DMS 273 (cell line): ENCODE data around the gene DOP1A.

Source experiments
- DNase-seq: peaks from one replicate; lab custom pipeline; 2025; ENCODE audit not compliant: unreplicated experiment; lab: John Stamatoyannopoulos, UW

The DOP1A gene, protein sequence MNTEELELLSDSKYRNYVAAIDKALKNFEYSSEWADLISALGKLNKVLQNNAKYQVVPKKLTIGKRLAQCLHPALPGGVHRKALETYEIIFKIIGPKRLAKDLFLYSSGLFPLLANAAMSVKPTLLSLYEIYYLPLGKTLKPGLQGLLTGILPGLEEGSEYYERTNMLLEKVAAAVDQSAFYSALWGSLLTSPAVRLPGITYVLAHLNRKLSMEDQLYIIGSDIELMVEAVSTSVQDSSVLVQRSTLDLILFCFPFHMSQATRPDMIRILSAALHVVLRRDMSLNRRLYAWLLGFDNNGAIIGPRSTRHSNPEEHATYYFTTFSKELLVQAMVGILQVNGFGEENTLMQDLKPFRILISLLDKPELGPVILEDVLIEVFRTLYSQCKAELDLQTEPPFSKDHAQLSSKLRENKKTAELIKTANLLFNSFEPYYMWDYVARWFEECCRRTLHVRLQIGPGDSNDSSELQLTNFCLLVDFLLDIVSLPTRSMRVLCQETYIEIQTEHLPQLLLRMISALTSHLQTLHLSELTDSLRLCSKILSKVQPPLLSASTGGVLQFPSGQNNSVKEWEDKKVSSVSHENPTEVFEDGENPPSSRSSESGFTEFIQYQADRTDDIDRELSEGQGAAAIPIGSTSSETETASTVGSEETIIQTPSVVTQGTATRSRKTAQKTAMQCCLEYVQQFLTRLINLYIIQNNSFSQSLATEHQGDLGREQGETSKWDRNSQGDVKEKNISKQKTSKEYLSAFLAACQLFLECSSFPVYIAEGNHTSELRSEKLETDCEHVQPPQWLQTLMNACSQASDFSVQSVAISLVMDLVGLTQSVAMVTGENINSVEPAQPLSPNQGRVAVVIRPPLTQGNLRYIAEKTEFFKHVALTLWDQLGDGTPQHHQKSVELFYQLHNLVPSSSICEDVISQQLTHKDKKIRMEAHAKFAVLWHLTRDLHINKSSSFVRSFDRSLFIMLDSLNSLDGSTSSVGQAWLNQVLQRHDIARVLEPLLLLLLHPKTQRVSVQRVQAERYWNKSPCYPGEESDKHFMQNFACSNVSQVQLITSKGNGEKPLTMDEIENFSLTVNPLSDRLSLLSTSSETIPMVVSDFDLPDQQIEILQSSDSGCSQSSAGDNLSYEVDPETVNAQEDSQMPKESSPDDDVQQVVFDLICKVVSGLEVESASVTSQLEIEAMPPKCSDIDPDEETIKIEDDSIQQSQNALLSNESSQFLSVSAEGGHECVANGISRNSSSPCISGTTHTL (N-terminal part only)

DNA sequence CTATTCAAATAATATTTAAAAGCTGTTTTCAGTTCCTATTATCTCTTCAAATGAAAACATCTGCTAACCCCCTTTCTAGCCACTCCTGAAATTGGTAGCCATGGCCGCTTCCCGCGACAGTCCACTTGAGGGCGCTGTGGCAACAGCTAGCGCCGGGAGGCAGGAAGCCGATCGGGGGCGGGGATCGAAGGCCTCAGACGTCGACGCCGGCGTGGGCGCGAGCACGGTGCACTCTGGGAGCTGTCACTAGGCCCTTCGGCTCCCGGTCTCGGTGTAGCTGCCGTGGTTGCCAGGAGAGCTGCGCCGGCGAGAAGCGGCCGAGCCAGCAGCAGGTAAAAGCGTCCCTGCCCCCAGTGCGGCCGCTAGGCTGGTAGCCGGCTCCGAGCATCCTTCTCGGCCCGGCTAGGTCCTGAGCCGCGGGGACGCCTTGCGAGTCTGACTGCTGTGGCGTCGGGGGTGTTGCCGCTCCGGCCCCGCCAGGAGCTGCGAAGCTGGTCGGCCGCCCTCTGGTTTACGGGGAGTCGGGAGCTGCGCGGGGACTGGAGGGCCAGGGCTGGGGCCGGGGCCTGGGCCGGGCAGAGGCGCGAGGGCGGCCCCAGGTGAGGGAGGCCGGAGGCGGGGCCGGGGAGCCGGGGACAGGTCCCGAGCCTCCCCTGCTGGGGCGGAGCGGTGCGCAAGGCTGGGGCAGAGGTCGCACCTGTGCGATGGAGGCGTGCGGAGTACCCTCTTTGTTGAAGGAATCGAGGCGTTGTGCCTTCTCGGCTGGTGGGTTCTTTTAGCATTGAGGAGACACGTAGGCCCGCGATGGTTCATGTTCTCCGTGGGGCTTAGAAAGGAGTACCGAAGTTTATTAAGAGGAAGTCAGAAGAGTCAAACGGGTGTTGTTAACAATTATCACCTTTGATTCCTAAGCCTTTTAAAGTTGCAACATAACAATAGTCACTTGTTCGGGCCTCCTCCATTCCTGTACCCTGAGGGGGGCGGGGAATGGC lies at the start of gene DOP1A:
Gene DOP1A, plus strand, starts transcription at position 224 of the 992 bp plus-strand sequence. CDS start 29,307 bp downstream, outside the sequence.
- DNase-seq: peak; percentile 97

DNA sequence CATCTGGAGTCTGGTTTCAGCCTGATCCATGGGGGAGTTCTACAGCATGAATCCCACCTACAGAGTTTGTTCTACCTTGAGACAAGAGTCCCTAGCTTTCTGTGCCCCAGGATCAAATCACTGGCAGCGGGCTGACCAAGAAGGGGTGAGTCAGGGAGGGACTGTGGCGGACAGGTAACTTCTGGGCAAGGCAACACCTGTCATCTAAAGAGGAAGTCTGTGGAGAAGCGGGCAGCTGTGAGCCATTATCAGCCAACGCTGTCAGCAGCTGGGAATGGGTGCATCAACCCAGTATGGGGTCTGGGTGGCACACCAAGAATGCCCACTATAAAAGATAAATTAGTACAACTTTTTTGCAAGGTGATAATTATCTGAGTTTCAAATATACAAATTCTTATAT lies 47.7 kb upstream of the DOP1A start:
- no peak for DNase-seq

DNA sequence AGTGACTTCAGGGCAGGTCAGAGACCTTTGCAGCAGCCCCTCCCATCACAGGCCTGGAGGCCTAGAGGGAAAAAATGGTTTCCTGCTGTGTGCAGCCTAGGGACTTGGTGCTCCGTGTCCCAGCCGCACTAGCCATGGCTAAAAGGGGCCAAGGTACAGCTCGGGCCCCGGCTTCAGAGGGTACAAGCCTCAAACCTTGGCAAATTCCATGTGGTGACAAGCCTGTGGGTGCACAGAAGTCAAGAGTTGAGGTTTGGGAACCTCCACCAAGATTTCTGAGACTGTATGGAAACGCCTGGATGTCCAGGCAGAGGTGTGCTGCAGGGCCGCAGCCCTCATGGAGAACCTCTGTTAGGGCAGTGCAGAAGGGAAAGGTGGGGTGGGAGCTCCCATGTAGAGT lies 35.8 kb upstream of the DOP1A start:
- no peak for DNase-seq

GRCh38 chr6:83038246-83038645 lies 29.2 kb upstream of the DOP1A start:
- no peak for DNase-seq

DNA sequence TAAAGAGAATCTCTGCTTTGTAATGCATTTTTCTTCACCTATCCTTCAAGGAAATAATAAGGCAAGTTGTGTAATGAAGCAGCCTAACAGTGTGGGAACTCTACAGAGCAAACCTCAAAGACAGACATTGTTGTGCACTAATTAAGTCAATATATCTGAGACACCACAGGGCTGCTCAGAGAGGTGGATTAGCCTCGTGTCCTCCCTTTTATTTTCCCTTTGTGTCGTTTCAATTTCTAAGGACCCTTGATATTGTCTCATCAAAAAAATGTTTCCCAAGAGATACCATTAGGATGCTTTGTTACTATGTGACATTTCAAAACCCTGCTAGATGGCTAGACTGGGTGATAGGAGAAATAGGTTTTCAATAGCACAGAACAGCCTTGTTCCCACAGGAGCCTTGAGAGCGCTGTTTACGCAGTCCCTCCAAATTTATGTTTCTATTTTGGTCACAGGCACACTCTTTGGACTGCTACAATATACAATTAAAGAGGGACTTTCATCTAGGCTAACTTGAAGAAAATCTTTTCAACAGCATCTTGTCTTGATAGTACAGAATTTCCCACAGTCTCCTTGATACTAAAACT lies 24.9 kb upstream of the DOP1A start:
- no peak for DNase-seq

GRCh38 chr6:83044091-83044768 lies 23.2 kb upstream of the DOP1A start:
- DNase-seq: no peak

- DNase-seq: no peak
Observed at GRCh38 chr6:83047065-83047754, 20.3 kb upstream of the DOP1A start.

DNA sequence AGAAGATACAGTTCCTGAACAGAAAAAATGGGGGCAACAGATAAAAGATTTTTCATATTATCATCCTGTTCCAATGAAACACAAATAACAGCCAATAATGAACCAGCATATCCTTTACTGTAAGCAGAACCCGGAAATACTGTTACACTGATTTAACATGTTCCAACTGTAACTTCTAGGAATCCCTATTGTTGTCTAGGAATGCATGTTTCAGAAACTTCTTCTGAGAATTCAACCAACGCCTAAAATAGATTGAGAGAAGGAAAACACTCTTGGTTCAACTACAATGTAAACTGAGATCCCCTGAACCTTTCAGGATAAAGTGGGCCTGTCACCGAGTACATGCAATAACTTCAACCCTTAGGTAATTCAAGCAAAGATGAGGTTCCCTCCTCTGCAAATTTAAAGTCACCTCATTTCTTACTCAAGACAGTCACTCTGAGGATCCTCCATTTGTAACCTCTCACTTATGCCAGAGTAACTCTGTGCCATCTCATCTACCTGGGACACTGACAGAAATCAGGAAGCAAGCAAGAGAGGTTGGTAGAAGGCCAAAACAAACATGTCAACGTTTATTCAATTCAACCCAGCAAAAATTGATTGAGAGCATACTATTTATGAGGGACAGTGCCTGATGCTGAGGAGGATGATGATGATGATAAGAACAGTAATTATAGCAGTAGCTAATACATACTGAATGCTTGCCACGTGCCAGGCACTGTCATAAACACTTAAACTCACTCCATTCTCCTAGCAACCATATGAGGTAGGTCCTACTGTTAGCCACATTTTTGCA lies 15.9 kb upstream of the DOP1A start:
- no peak for DNase-seq

DNA sequence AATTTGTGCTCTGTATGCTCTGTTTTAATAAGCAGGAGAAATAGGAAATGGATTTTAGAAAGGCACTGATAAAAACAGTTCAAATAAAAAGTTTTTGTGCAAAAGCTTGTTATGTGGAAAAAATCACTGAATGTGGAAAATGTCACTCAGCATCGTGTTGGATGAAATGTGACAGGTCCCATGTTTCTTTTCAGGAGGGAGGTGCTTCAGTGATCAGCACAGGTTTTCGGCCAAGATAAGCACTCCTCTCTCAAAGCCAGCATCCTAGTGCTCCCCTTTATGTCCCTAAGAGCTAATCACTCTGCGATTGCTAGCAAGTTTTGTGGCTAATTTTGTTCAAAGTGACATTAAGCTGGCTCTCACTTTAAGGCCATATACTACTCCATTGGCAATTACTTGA lies 13.8 kb upstream of the DOP1A start:
- DNase-seq: no peak

- peak; percentile 61 for DNase-seq
Observed at GRCh38 chr6:83055366-83055964, 12.0 kb upstream of the DOP1A start.

DNA sequence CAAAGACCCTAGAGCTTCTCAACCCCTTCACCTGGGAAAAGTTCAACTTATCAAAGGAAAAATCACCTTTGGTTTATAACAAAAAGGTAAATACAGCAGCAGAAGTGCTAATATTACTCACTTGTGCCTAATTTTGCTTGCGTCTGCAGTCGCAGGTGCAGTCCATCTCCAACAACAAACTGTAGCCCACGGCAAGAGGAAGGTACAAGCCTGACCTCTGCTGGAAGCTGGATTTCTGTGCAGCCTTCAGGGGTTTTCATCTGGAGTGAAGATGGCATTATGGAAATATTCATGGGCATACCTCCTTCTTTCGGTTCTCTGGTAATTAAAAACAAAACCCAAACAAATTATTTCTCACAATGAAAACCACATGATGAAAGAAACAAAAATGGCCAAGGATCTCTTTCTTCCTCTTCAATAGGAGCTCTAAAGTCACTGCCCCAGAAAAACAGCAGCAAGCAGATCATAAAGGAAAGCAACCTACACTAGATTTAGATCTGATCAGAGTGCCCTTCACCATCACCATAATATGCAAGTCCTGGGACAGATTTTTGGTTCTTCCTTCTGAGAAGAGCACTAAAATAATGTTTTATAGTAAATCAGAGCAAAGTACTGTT lies 9.7 kb upstream of the DOP1A start:
- peak; percentile 69 for DNase-seq

DNA sequence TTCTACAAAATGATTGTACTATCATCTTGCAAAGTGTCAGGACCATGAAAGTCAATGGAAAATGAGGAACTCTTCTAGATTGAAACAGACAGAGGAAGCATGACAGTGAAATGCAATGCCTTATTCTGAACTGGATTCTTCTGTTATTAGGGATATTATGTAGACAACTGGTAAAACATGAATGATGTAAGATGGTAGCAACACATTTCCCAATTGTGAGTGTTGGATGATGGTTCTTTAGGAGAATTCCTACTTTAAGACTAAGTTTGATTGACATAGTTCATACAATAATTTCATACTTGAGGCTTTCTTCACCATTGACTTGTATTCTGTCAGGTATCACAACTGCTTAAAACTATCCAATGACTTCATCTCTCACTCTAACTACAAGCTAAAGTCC lies 6.3 kb upstream of the DOP1A start:
- DNase-seq: no peak

- DNase-seq: no peak
Observed at GRCh38 chr6:83062225-83062624, 5.2 kb upstream of the DOP1A start.

DNA sequence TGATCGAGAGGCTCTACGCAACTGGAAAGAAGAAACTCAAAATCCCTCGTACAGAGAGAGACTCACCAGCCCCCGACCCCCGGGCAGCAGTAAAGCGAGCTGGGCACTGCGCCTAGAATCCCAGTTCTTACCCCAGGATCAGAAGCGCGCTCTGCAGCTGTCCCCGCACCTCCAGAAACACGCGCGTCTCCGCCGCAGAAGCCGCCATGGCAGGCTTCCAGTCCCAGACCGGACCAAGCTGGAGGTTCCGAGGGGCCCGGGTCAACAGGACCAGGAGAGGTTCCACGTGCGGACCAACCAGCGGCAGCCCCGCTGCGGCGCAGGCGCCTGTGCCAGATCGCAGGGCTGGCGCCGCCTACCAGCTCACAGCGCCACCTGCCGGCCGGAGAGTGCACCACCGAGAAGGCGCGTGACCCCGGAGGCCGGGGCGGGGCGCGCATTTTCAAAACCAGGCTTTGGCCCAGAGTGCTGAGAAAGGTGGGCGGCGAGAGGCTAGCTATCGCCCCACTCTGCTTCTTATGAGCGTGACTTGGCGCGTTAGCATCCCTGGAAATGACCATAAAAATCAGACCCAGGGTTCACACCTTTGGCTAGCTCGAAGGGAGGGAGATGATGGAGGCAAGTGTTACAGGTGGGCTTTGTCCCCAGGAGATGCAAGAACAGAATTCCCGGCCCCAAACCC lies 1.8 kb upstream of the DOP1A start, which contains the start of gene UBE3D:
Gene UBE3D, minus strand, starts transcription at position 331 of the 682 bp plus-strand sequence. Its CDS starts 123 bp downstream, at position 208.
- peak; percentile 94 for DNase-seq

DNA sequence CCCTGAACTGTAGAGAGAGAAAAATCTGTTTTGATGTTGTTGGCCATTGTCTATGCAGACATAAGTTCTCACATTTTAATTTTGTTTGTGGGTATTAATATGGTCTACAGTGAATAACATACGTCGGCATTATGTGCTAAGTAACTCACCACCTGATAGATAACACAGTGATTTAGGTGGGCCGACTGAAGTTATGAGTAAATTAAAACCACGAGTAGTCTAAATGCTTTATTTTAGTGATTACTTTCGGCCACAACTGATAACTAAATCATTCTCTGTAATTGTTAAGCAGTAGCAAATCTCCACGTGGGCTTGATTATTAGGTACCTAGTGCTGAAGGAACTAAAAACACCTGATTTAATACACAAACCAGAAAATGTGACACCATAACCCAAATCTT lies 1.1 kb downstream of the DOP1A start:
- no peak for DNase-seq

DNA sequence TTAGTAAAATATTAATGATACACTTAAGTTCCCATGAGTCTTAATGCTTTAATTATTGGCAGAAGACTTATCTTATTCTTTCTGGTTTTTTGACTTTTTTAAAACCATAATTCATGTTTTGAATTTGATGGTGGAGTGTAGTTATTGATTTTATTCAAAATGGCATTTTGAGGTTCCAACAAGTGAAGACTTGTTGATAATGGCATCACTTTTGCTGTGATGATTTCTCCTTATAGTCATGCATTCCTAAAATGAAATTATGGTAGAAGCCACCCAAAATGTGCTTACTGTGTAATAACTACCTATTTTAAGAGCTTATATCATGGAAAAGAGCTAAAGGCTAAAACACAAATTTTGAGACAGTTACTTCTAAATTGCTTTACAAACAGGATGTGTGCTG lies 2.2 kb downstream of the DOP1A start:
- DNase-seq: no peak
